ENCODE data around the gene KLRC1. TPM values are rescaled to one million over a fixed set of nuclear protein-coding genes. Genes with fewer than 3 reads are reported as not detected.
A peak's percentile ranks its signal among the peaks of the same experiment; 100 is the strongest.

KLRC1 gene
- total RNA-seq, 1 donor from 2014 or later = not detected

DNA sequence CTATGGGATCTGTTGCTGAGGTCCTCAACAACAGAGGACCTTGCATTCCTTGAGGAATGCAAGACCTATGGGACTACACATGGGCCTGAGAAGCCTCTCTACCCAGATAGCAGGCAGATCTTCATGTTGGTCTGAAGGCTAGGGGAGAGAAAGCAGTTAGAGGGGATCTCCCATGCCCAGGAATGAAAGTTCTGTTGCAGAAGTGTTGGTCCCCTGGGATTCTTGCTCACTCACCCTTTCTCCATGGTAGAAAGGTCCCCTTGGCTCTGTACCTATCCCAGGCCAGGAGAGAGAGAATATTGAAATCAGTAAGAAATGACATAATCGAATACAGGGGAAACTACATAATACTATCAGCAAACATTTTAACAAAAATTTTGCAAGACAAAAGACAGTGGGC lies 16.5 kb upstream of the KLRC1 start:
- H3K4me3 Mint-ChIP-seq = no peak overlapping the region
- no peak overlapping the region for H3K4me2 ChIP-seq
- H3K4me1 ChIP-seq = peaks cover 4% of the 10 kb centered on the region
- no peaks in the 10 kb centered on the region for H3K36me3 Mint-ChIP-seq
- no peak overlapping the region for H3K27ac ChIP-seq
- H3K27me3 Mint-ChIP-seq (ENCODE audit: insufficient read depth, low read depth) = no peaks in the 10 kb centered on the region
- no peaks in the 10 kb centered on the region for H3K9me3 Mint-ChIP-seq
- H3K4me3 ChIP-seq = no peak overlapping the region
- no peak overlapping the region for H3K9ac ChIP-seq
- H3K9me3 ChIP-seq (ENCODE audit: low read depth) = no peaks in the 10 kb centered on the region
- TF ChIP-seq EZH2phosphoT487 (IDR thresholded peaks at IDR 0.05) (no peak), EZH2 (IDR thresholded peaks at IDR 0.05) (no peak)
- TF ChIP-seq, protein P1, sequence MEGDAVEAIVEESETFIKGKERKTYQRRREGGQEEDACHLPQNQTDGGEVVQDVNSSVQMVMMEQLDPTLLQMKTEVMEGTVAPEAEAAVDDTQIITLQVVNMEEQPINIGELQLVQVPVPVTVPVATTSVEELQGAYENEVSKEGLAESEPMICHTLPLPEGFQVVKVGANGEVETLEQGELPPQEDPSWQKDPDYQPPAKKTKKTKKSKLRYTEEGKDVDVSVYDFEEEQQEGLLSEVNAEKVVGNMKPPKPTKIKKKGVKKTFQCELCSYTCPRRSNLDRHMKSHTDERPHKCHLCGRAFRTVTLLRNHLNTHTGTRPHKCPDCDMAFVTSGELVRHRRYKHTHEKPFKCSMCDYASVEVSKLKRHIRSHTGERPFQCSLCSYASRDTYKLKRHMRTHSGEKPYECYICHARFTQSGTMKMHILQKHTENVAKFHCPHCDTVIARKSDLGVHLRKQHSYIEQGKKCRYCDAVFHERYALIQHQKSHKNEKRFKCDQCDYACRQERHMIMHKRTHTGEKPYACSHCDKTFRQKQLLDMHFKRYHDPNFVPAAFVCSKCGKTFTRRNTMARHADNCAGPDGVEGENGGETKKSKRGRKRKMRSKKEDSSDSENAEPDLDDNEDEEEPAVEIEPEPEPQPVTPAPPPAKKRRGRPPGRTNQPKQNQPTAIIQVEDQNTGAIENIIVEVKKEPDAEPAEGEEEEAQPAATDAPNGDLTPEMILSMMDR (IDR thresholded peaks at IDR 0.05) = no peak
- no peaks in the 10 kb centered on the region for H3F3A ChIP-seq (ENCODE audit: low read depth)
- no peaks in the 10 kb centered on the region for H3K4me1 Mint-ChIP-seq
- H3K36me3 ChIP-seq = no peaks in the 10 kb centered on the region
- no peaks in the 10 kb centered on the region for H4K20me1 ChIP-seq (ENCODE audit: low read depth)
- H3K27me3 ChIP-seq = no peaks in the 10 kb centered on the region
- no peak overlapping the region for H3K27ac Mint-ChIP-seq
- no peak overlapping the region for H2AFZ ChIP-seq (replicated peaks)
- H3K79me2 ChIP-seq (ENCODE audit: low read depth) = no peaks in the 10 kb centered on the region
- DNase-seq (ENCODE audit: low spot score) = no peak

DNA sequence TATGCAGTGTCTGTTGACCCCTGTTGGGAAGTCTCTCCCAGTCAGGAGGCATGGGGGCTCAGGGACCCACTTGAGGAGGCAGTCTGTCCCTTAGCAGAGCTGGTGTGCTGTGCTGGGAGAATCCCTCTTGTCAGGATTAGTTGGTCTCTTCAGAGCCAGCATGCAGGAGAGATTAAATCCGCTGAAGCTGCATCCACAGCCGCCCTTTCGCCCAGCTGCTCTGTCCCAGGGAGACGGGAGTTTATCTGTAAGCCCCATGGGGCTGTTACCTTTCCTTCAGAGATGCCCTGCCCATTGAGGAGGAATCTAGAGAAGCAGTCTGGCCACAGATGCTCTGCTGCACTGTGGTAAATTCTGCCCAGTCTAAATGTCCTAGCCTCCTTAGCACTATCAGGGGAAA lies 13.1 kb upstream of the KLRC1 start:
- no peaks in the 10 kb centered on the region for H3K79me2 ChIP-seq (ENCODE audit: low read depth)
- Mint-ChIP-seq H3K4me1 (no peaks in the 10 kb centered on the region), H3K4me3 (no peak overlapping the region), H3K27me3 (ENCODE audit: insufficient read depth, low read depth) (no peaks in the 10 kb centered on the region), H3K27ac (no peak overlapping the region), H3K36me3 (no peaks in the 10 kb centered on the region), H3K9me3 (peaks cover 2% of the 10 kb centered on the region)
- DNase-seq (ENCODE audit: low spot score) = peak; percentile 16
- H3K4me2 ChIP-seq = no peak overlapping the region
- TF ChIP-seq, protein P1 (IDR thresholded peaks at IDR 0.05) = no peak
- TF ChIP-seq EZH2phosphoT487 (IDR thresholded peaks at IDR 0.05) (no peak), EZH2 (IDR thresholded peaks at IDR 0.05) (no peak)
- H3F3A ChIP-seq (ENCODE audit: low read depth) = no peaks in the 10 kb centered on the region
- H3K36me3 ChIP-seq = no peaks in the 10 kb centered on the region
- H4K20me1 ChIP-seq (ENCODE audit: low read depth) = no peaks in the 10 kb centered on the region
- H3K27ac ChIP-seq = no peak overlapping the region
- no peak overlapping the region for H3K9ac ChIP-seq
- H3K9me3 ChIP-seq (ENCODE audit: low read depth) = no peaks in the 10 kb centered on the region
- no peaks in the 10 kb centered on the region for H3K27me3 ChIP-seq
- no peak overlapping the region for H2AFZ ChIP-seq (replicated peaks)
- H3K4me1 ChIP-seq = peaks cover 4% of the 10 kb centered on the region
- no peak overlapping the region for H3K4me3 ChIP-seq

DNA sequence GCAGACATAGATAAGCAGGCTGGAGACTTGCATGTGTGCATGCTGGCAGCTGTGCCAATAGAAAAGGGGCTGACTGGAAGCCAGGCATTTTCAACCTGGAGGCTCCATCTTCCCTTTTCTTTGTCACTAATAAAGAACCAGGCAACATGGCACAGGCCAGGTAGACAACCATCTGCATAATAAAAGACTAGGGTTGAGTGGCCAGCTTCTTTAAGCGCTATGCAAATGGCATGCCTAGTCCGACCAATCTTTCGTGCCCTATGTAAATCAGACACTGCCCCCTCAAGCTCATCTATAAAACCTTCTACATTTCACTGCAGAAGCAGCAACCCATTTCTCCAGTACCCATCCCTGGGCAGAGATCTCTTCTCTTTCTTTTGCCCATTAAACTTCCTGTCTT lies 4.6 kb upstream of the KLRC1 start:
- no peaks in the 10 kb centered on the region for H3K79me2 ChIP-seq (ENCODE audit: low read depth)
- TF ChIP-seq, protein P1 (IDR thresholded peaks at IDR 0.05) = no peak
- TF ChIP-seq EZH2 (IDR thresholded peaks at IDR 0.05) (no peak), EZH2phosphoT487 (IDR thresholded peaks at IDR 0.05) (no peak)
- no peaks in the 10 kb centered on the region for H3K4me1 Mint-ChIP-seq
- H3K36me3 ChIP-seq = no peaks in the 10 kb centered on the region
- H4K20me1 ChIP-seq (ENCODE audit: low read depth) = no peaks in the 10 kb centered on the region
- no peaks in the 10 kb centered on the region for H3K4me1 ChIP-seq
- DNase-seq (ENCODE audit: low spot score) = peak; percentile 11
- no peak overlapping the region for H3K9ac ChIP-seq
- H3K27me3 Mint-ChIP-seq (ENCODE audit: insufficient read depth, low read depth) = no peaks in the 10 kb centered on the region
- no peaks in the 10 kb centered on the region for H3K27me3 ChIP-seq
- H3K4me3 ChIP-seq = no peak overlapping the region
- no peak overlapping the region for H3K4me3 Mint-ChIP-seq
- H3K9me3 Mint-ChIP-seq = peaks cover 26% of the 10 kb centered on the region
- no peak overlapping the region for H3K27ac ChIP-seq
- H3K36me3 Mint-ChIP-seq = no peaks in the 10 kb centered on the region
- no peak overlapping the region for H3K4me2 ChIP-seq
- no peak overlapping the region for H3K27ac Mint-ChIP-seq
- H3K9me3 ChIP-seq (ENCODE audit: low read depth) = no peaks in the 10 kb centered on the region
- peak overlapping the region; percentile 69 for H2AFZ ChIP-seq (replicated peaks)
- no peaks in the 10 kb centered on the region for H3F3A ChIP-seq (ENCODE audit: low read depth)

Measured in neural progenitor cell (in vitro differentiated cells).